ENCODE data around the gene ZNF540. TPM values are rescaled to one million over a fixed set of nuclear protein-coding genes. Genes with fewer than 3 reads are reported as not detected.

ZNF540 gene
- total RNA-seq = 0.49 TPM in 2 replicates

DNA sequence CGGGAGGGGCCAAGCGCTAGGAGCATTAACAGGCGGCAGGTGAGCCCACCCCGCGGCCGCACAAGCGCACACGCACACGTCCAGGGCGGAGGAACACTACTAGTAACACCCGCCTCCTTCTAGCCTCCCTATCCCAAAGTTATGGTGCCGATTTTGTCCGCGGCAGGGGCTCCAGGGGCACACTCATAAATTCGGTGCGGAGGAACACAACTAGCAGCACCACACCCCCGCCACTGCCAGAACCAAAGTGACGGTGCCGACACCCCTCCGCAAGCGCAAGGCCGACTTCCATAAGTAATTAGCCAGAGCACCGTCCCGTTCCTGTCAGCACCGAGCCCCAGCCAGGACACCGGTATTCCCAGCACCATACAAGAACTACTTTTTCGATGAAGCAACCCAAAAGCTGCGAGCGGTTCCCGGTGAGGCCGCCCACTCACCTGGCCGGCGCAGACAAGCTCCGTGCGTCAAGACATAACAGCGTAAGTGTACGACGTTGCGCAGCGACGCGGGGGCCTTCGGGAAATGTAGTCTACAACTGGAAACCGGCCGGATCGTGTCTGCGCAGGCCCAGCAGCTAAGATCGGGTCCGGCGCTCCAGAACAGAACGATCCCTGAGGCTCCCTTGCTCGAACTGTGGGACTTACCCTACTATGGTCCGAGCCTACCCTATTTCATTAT, at the start of gene ZNF540, which contains the start of gene ZNF571:
TSS of gene ZNF540 (plus strand) at position 573 of the 678 bp plus-strand sequence. CDS start 3,572 bp downstream, outside the sequence.
TSS of gene ZNF571 (minus strand) at position 489 of the 678 bp plus-strand sequence. CDS start 8,116 bp downstream, outside the sequence.

GRCh38 chr19:37655301-37655688, 60.6 kb downstream of the ZNF540 start, which contains the start of gene ZFP30:
Gene ZFP30 (minus strand): TSS chr19:37655465. CDS start chr19:37647822, 7,643 bp downstream.

Other genes starting within 250 kb of the ZNF540 start
- gene ZNF527, start 223.8 kb upstream of the ZNF540 start, total RNA-seq = 6.1 and 6.8 TPM in 2 replicates
- gene ZNF569, start 127.4 kb upstream of the ZNF540 start, total RNA-seq = 6.3 and 6.8 TPM in 2 replicates
- gene ZNF570, start 125.5 kb upstream of the ZNF540 start, total RNA-seq = 8.1 and 9.1 TPM in 2 replicates
- gene ZNF793, start 87.9 kb upstream of the ZNF540 start, total RNA-seq = 2.8 and 5.0 TPM in 2 replicates
- gene ZNF571, start 84 bp upstream of the ZNF540 start, total RNA-seq = 2.4 and 2.9 TPM in 2 replicates
- gene ZFP30, start 60.6 kb downstream of the ZNF540 start, total RNA-seq = 11.5 and 20.3 TPM in 2 replicates
- gene ZNF607, start 124.9 kb downstream of the ZNF540 start, total RNA-seq = 3.4 and 3.7 TPM in 2 replicates
- gene ZNF573, start 184.7 kb downstream of the ZNF540 start, total RNA-seq = 7.9 and 22.9 TPM in 2 replicates

Data from hair follicle dermal papilla cell (primary cell).